Measurements from ENCODE around the gene CPLX1. TPM values are rescaled to one million over a fixed set of nuclear protein-coding genes. Genes with fewer than 3 reads are reported as not detected.

CPLX1 gene
- total RNA-seq, 1 donor = not detected

DNA sequence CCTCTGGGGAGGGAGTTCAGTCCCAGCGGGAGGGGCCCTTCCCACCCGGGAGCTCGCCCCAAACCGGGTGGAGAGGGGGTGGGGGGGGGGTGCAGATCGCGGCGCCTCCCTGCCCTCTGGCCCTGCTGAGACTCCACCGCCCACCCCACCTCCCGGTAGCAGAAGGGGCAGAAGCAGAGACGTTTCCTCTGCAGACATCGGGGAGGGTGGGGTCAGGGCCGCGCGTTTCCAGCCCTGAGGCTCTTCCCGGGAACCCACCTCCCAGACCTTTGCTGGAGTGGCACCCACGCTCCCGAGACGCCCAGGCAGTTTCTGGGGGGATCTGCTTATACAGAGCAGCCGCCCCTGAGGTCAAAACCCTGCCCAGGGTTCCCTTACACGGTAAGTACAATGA is 30.2 kb downstream of the CPLX1 start:
- H3K9me3 ChIP-seq (ENCODE audit: low read depth, low read length) = no peaks in the 10 kb centered on the region
- no peaks in the 10 kb centered on the region for H4K20me1 ChIP-seq (ENCODE audit: insufficient read depth, low read length)
- TF ChIP-seq, protein P1, sequence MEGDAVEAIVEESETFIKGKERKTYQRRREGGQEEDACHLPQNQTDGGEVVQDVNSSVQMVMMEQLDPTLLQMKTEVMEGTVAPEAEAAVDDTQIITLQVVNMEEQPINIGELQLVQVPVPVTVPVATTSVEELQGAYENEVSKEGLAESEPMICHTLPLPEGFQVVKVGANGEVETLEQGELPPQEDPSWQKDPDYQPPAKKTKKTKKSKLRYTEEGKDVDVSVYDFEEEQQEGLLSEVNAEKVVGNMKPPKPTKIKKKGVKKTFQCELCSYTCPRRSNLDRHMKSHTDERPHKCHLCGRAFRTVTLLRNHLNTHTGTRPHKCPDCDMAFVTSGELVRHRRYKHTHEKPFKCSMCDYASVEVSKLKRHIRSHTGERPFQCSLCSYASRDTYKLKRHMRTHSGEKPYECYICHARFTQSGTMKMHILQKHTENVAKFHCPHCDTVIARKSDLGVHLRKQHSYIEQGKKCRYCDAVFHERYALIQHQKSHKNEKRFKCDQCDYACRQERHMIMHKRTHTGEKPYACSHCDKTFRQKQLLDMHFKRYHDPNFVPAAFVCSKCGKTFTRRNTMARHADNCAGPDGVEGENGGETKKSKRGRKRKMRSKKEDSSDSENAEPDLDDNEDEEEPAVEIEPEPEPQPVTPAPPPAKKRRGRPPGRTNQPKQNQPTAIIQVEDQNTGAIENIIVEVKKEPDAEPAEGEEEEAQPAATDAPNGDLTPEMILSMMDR (IDR thresholded peaks at IDR 0.05; ENCODE audit: extremely low read depth, low read depth, low read length) = no peak
- no peak overlapping the region for H2AFZ ChIP-seq (ENCODE audit: low read length)
- H3K79me2 ChIP-seq (ENCODE audit: insufficient read depth, low read length) = no peaks in the 10 kb centered on the region
- H3K36me3 ChIP-seq (ENCODE audit: insufficient read depth, low read length) = no peaks in the 10 kb centered on the region
- H3K4me2 ChIP-seq (ENCODE audit: insufficient read depth, low read length) = no peak overlapping the region
- peaks cover 60% of the 10 kb centered on the region for H3K27me3 ChIP-seq (ENCODE audit: insufficient read depth, low read length)
- H3K4me3 ChIP-seq (ENCODE audit: insufficient read depth, low read length) = no peak overlapping the region
- DNase-seq (ENCODE audit: insufficient read length, low spot score, missing footprints) = peak; percentile 67
- no peaks in the 10 kb centered on the region for H3K4me1 ChIP-seq (ENCODE audit: insufficient read depth, low read length)
- H3K27ac ChIP-seq (ENCODE audit: low read depth, low read length) = no peak overlapping the region

DNA sequence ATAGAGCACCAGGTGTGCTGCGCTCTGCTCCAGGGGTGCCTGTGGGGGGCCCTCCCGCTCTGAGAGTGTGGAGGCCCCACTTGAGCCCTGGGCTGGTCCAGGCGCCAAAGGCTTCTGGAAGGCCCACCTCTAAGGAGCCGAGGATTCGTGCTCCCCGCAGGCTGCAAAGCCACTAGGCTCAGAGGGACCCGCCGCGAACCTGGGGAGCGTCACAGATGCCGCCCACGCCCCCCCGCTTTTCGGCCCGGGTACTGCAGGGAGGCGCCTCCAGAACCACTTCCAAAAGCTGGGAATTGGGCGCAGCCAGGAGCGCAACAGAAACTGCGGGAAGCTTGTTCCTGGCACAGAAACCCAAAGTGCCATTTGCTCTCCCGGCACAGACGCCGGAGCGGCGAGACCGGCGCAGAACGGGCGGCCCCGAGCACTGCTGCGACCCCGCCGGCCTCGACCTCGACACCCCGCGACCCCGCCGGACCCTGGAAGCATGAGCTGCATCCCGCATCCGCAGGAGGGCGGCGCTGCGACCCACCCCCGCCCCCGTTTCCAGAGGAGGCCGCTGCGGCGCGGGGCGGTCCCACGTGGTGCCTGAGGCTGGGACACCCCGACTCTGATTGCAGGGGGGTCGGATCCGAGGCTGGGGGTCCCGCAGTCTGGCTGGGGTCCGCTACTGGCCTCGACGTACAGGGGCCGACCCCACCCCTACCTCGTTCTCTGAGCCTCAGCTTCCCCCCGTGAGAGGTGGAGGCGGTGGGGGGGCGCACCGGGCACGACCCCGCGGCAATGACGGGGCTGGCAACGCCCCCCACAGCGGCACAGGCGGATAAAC is 30.8 kb downstream of the CPLX1 start:
- H3K4me1 ChIP-seq (ENCODE audit: insufficient read depth, low read length) = no peaks in the 10 kb centered on the region
- TF ChIP-seq, protein P1 (IDR thresholded peaks at IDR 0.05; ENCODE audit: extremely low read depth, low read depth, low read length) = no peak
- H2AFZ ChIP-seq (ENCODE audit: low read length) = no peak overlapping the region
- no peaks in the 10 kb centered on the region for H3K79me2 ChIP-seq (ENCODE audit: insufficient read depth, low read length)
- peak; percentile 88 for DNase-seq (ENCODE audit: insufficient read length, low spot score, missing footprints)
- H3K4me2 ChIP-seq (ENCODE audit: insufficient read depth, low read length) = no peak overlapping the region
- no peak overlapping the region for H3K27ac ChIP-seq (ENCODE audit: low read depth, low read length)
- no peaks in the 10 kb centered on the region for H3K36me3 ChIP-seq (ENCODE audit: insufficient read depth, low read length)
- no peaks in the 10 kb centered on the region for H4K20me1 ChIP-seq (ENCODE audit: insufficient read depth, low read length)
- no peak overlapping the region for H3K4me3 ChIP-seq (ENCODE audit: insufficient read depth, low read length)
- peaks cover 60% of the 10 kb centered on the region for H3K27me3 ChIP-seq (ENCODE audit: insufficient read depth, low read length)
- no peaks in the 10 kb centered on the region for H3K9me3 ChIP-seq (ENCODE audit: low read depth, low read length)

DNA sequence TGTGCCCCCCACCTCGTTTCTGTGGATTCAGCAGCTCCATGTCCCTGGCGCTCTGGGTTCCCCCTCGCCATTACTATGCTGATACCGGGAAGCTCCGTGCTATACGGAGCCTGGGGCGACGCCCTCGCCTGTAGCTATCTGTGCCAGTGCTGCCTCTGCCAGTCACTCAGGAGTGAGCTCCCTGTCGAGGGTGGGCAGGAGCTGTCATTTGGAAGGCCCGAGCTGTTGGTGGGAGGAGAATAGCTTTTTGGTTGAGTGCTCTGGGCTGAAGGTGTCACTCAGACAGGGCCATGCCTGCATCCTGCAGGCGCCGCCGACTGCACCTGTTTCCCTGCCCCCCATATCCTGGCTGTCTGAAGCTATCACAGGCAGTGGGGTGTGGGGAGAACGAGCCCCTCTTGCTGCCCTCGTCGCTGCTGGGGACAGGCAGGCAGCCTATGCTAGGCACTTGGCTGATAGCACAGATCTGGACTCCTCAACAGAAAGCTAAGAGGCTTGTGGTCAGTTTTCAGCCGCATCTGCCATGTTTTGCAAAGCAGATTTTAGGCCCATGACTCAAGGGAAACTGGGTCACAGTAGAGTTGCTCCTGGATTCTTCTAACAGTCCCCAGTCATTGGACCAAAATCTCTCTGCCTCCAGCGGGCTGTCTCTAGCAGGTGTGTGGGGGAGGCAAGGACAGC is 31.8 kb downstream of the CPLX1 start:
- no peak overlapping the region for H2AFZ ChIP-seq (ENCODE audit: low read length)
- H3K4me1 ChIP-seq (ENCODE audit: insufficient read depth, low read length) = no peaks in the 10 kb centered on the region
- no peak overlapping the region for H3K27ac ChIP-seq (ENCODE audit: low read depth, low read length)
- H3K36me3 ChIP-seq (ENCODE audit: insufficient read depth, low read length) = no peaks in the 10 kb centered on the region
- H3K9me3 ChIP-seq (ENCODE audit: low read depth, low read length) = no peaks in the 10 kb centered on the region
- no peaks in the 10 kb centered on the region for H3K79me2 ChIP-seq (ENCODE audit: insufficient read depth, low read length)
- no peak overlapping the region for H3K4me2 ChIP-seq (ENCODE audit: insufficient read depth, low read length)
- peaks cover 60% of the 10 kb centered on the region for H3K27me3 ChIP-seq (ENCODE audit: insufficient read depth, low read length)
- TF ChIP-seq, protein P1 (IDR thresholded peaks at IDR 0.05; ENCODE audit: extremely low read depth, low read depth, low read length) = no peak
- H4K20me1 ChIP-seq (ENCODE audit: insufficient read depth, low read length) = no peaks in the 10 kb centered on the region
- DNase-seq (ENCODE audit: insufficient read length, low spot score, missing footprints) = peak; percentile 91
- H3K4me3 ChIP-seq (ENCODE audit: insufficient read depth, low read length) = no peak overlapping the region

Measured in osteoblast (primary cell).